HG03432 (cell line): ENCODE measurements around the gene PDHA1.
A peak's percentile ranks its signal among the peaks of the same experiment; 100 is the strongest.

Experiments
- ATAC-seq: cut with Tn5 transposase; IDR thresholded peaks from one replicate; pipeline ENCODE4 v1.9.1; 2021; ENCODE audit warnings: mild to moderate bottlenecking, moderate library complexity; ENCODE audit not compliant: unreplicated experiment

Gene PDHA1

DNA sequence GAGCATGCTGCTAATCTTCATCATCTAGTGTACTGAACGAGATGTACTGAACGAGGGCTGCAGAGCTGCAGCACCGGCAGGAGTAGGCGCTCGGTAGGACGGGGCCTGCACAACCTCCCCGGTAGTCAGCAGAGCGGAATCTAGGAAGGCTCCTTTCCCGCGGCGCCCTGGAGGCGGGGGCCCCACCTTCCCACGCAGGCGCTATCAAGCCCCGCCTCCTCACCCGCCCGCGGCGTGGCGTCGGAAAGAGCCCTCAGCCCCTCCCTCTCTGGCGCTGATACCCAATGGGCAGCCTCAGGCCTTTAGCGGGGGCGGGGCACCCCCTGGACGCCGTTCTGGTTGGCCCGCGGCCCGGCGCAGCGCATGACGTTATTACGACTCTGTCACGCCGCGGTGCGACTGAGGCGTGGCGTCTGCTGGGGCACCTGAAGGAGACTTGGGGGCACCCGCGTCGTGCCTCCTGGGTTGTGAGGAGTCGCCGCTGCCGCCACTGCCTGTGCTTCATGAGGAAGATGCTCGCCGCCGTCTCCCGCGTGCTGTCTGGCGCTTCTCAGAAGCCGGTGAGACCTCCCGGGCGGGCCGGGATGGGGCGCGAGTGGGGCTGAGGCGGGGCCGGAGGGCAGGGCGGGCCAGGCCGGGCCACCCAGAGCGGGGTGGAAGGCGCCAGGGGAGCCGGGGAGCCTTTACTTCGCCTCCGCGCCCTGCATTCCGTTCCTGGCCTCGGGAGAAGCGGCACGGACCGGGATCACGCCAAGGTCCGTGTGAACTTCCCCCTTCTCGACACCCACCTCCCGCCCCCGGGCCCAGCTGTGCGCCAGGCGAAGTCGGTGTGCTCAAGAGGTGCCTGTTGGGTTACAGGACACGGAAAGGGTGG is at the start of gene PDHA1:
TSS of gene PDHA1 (plus strand) at position 393 of the 874 bp plus-strand sequence. CDS start at position 504, 111 bp downstream.
- peak; percentile 99 for ATAC-seq

DNA sequence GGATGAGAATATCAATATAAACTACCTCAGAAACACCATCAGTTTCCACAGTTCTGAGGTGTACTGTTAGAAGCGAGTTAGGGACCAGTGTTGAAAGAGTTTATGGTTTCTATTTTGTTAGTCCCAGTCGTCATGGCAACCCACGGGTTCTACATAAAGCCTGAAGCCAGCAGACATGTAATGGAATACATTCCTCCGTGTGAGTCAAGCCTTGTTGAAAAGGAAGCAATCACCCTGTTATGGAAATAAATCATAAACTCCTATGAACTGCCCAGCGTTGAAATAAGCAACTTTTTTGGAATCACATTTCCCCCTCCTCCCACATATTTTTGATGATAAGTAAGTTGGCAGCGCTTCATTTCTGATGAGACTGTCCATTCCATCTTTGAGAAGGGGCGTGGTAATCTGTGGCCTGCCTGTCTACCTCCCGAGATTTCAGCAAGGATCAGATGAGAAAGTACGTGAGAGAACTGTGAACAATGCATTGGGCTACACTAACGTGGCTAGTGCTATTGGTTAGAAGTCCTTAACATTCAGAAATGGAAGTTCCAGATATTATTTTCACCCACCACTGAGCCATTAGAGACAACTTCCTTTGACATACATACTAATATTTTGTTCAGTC is 40.4 kb upstream of the PDHA1 start:
- ATAC-seq = no peak

DNA sequence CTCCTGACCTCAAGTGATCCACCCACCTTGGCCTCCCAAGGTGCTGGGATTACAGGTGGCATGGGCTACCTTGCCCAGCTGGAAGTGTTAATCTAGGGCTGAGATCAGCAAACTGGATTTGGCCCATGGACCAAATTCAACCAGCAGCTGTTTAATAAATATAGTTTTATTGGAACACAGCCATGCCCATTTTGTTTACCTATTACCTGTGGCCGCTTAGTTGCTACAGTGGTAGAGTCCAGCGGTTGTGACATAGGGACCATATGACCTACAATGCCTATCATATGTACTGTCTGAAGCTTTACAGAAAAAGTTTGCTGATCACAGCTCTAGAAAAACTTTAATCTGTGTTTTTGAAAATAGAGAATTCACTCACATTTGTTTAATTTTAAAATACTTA is 17.2 kb upstream of the PDHA1 start:
- ATAC-seq = no peak

DNA sequence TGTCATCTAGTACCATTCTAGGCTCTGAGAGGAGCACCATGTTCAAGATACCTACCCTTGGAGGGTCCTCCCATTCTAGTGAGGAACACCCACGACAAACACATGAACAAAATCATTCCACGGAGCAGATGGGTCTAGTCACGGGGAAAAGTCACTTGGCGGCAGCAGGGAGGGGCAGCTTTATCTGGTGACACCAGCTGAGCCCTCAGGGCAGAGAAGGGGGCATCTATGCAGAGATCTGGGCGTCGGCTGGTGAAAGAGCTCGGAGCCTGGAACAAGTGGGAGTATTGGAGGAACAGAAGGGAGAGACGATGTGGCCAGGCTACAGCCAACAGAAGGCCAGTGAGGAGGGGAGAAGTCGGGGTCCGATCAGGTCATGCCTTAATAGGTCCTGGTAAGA is 11.9 kb upstream of the PDHA1 start:
- no peak for ATAC-seq

DNA sequence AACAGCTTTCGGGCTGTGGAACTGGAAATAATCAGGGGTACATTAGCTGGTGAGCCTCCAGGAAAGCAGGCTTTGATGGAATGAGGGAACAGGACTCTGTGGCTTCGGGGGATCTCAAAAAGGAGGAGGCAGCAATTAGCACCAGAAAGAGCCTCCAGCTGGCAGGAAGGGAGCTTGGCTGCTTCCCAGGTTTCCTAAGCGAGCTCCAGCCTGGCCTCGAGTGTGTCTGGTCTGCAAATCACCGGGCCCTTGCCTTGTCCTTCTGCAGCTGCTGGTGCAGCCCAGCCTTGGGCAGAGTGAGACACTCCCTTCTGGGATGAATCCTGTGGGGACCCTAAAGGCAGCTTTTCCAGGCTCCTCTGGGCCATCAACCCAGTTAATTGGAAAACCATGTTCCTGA is 10.7 kb upstream of the PDHA1 start:
- ATAC-seq = no peak

DNA sequence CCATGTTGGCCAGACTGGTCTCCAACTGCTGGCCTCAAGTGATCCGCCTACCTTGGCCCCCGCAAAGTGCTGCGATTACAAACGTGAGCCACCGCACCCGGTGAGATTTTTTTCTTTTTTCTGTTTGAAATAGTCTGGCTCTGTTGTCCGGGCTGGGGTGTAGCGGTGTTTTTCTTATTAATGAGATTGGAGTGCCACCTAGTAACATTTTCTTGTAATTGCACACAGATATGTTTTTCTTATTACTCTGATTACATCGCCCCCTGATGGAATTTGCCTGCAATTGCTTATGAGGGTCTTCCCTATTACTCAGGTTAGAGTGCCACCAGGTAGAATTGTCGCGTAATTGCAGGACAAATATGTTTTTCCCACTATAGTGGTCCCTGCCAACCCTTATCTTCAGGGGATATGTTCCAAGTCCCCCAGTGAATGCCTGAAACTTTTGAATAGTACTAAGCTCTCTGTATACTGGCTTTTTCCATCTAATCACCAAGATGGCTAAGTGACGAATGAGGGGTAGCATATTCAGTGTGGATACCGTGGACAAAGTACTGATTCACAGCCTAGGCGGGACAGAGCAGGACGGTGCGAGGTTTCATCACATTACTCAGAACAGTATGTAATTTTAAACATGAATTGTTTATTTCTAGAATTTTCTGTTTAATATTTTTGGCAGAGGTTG is 8.6 kb upstream of the PDHA1 start:
- no peak for ATAC-seq

DNA sequence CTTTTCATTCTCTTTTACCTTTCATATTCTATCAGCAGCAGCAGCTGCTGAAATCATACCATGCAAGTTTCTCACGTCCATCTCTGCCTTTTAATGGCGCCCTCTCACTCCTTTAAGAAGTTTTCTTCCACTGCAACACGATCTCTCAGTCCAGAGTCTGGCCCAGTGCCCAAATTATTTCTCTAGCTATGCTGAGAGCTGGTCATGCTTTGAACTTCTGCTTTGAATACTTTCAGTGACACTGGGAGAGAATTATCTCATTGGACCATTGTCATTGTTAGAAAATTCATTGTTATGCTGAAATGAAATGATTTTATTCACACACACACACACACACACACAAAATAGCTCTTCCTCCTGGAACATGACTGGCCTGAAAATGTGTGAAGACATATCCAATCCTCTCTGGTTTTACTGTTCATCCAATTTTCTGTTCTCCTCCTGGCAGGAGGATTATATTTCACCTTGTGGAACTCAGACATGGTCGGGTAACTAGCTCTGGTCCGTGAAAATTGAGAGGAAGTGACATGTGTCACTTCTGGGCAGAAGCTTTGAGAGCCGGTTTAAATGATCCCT is 1.3 kb upstream of the PDHA1 start:
- ATAC-seq = no peak

DNA sequence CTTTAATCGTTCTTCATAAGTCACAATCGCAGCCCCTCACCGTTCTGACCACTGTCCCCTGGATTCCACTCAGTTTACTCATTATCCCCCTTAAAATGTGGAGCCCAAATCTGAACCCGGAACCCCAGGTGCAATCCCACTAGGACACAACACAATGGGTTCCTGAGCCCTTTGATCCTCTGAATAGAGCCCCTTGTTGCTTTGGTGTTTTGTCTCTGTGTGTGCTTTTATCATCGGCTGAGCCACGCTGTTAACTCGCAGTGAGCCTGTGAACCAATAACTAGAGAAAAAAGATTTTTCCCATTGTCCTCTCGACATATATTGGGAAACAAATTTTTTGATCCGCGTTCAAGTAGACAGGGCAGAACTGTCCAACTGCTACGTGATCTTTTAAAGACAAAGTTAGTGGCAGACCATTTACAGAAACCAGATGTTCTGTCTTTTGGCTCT is 617 bp upstream of the PDHA1 start:
- no peak for ATAC-seq

DNA sequence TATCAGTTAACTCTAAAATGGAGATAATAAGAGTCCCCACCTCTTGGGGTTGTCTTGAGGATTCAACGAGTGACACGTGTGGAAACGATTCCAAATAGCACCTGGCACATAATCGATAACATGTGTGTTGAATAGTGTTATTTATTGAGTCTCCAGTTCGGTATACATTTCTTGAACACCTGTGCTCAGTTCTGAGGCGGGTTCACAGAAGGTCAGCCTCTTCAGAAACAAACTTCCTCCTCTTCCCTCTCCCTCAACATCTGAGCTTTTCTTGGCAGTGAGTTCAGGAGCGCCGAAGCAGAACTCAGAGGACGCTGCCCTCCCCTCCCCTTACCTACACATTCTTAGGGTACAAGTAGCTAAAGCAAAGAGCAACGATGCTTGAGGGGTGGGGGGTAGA is 934 bp downstream of the PDHA1 start:
- no peak for ATAC-seq

DNA sequence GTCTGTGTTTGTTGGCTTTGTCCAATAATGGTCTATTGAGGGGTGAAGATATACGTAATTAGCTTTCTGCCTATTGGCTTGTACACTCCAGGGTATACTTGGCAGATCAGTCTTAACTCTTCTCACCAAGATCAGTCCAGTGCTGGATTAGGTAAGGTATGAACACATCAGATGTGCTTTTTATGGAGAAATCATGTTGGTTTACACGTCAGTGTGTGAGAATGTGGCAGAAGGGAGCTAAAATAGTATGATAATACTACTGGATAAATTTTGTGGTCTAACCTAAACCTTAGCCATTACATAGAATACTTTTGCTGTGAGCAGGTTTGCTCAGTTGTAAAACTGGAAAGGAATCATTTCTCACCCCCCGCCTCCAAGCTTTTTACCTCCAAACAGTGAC is 4.2 kb downstream of the PDHA1 start:
- ATAC-seq = no peak

DNA sequence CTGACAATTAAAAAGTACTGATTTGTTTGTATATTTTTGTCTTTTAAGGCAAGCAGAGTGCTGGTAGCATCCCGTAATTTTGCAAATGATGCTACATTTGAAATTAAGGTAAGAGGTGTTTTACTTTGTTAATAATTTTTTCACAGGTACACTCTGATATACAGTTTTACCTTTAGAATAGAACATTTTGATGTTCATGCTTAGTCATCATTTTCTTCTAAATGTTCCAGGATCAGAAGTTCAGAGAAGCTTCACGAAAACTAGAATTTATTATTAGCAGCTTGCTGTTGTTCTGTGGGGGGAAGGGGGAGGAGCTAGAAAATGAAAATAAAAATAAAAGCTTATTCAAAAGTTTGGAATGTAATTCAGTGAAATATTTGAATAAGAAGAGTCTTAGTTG is 5.5 kb downstream of the PDHA1 start:
- ATAC-seq = no peak

DNA sequence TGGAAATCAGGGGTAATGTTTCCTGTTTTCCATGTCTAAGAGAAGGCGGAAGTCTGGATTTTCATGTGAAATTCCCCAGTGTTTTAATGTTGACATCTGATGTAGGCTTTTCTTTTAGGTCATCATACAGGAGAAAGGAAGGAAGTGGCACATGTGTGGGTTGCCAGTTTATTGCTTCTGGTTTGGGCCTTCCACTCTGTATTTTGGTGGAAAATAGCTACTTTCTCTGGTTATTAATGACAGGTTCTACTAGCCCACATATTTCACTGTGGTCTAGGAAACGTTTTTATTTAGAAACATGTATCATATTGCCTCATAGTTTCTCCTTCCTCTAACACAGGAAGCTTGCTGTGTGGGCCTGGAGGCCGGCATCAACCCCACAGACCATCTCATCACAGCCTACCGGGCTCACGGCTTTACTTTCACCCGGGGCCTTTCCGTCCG is 7.2 kb downstream of the PDHA1 start:
- ATAC-seq = peak; percentile 94

DNA sequence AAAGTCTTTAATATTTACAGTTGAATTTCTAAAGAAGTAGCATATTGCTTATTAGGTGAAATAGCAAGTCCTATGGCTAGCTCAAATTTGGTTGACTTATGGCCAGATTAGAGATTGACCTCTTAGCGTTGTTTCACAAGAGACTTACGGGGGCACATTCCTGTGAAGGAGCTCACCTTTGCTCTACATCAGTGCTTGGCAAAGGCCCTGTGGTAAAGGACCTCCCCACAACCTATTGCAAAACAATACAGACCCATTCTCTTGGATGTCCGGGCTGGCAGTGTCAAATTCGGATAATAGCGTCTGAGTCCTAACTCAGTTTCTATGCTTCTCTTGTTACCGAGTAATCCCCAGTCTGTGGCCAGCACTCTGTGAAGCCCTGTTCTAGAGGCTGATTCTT is 10.9 kb downstream of the PDHA1 start:
- ATAC-seq = no peak

DNA sequence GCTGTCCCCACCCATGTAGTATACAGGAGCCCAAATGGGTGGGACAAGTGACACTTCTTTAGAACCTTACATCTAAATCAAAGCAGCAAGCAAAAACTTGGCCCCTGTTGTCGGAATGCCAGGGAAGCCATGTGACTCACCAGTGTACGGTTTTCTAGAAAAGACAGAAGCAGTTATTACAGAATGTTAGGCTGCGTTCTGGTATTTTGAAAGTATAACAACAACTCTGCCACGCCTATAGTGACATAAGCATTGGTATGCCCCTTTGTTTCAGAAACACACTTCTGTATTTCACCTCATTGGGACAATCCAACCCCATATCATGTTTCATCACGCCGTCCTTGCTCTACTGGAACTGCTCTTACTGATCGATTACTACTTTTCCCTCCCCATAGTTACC is 14.8 kb downstream of the PDHA1 start:
- ATAC-seq = no peak

DNA sequence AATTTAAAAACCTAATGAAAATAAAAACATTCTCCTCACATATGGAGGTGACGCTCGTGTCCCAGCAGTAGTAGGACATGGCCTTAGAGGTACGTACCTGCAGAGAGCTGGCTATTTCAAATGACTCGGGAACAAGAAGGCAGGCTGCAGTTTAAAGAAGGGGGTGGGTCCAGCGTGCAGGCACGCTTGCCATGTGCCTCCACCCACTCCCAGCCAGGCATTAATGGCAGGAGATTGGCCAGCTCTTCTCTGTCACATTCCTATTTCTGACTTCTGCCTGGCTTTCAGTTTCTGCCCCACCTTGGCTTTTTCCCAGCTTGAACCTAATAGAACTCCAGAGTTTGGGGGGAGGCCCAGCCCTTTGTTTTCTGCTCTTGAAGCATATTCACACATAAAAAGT is 17.2 kb downstream of the PDHA1 start:
- no peak for ATAC-seq

DNA sequence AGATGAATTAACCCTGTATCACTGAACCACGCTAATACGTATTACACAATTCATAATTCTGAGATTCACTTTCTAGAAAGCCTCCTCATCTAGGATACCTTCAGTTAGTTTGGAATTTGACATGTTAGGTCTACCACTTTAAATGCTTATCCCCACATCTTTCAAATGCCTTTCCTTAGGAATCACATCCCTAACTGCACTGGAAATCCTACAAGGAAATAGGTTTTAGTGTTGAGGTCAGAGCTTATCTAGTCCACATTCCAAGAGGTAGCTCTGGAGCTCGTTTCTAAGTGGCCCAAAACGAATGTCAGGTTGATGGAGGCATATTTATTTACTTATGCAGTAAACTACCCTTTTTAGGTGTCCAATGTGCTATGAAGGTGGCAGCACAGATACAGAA is 18.0 kb downstream of the PDHA1 start:
- ATAC-seq = no peak

DNA sequence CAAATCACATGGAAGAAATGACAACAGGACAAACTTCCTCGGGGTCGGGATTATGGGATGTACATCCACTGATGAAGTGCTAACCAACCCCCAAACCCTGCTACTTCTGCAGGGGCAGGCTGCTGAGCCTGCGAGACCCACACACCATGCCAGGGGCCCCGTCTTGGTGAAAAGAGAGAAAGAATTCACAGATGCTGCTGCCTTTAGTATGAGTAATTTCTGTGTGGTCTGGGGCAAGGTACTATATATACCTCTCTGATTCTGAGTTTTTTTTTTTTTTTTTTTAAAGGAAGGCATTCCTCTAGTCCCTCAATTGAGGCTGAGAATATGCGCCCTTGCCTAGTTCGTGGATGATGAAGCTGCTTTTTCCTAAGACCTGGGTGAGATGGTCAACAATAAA is 24.8 kb downstream of the PDHA1 start:
- no peak for ATAC-seq

DNA sequence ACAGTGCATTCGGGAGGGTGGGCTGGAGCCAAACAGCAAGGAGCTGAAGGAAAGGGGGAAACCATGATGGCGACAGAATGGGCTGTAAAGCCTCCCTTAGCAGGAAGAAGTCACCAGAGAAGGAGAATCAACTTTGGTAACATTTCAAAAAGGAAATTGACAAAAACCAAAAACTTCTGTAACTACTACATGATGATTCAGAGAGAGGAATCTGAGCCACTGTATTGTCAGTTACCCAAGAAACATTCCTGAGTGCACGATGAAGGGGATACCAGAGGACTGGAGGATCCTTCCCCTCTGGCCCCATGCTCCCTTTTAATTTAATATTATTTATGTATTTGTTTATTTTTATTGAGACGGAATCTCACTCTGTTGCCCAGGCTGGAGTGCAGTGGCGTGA is 26.3 kb downstream of the PDHA1 start:
- no peak for ATAC-seq

DNA sequence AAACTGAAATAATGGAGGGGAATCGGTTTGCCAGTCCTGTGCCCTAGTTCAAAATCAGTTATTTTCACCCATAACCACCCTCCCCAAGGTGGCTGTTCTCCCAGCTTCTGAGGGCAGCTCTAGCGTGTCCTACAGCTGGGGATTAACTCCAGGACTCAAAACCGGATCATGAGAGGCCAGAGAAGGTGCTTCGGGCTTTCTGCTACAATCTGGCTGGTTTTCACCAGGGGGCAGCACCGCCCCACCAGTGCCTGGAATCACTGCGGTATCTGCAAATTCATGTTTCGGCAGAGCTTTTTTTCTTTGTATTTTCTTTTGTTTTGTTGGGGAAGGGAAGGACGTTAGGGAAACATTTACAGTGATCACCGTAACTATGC is 28.4 kb downstream of the PDHA1 start:
- peak; percentile 79 for ATAC-seq

DNA sequence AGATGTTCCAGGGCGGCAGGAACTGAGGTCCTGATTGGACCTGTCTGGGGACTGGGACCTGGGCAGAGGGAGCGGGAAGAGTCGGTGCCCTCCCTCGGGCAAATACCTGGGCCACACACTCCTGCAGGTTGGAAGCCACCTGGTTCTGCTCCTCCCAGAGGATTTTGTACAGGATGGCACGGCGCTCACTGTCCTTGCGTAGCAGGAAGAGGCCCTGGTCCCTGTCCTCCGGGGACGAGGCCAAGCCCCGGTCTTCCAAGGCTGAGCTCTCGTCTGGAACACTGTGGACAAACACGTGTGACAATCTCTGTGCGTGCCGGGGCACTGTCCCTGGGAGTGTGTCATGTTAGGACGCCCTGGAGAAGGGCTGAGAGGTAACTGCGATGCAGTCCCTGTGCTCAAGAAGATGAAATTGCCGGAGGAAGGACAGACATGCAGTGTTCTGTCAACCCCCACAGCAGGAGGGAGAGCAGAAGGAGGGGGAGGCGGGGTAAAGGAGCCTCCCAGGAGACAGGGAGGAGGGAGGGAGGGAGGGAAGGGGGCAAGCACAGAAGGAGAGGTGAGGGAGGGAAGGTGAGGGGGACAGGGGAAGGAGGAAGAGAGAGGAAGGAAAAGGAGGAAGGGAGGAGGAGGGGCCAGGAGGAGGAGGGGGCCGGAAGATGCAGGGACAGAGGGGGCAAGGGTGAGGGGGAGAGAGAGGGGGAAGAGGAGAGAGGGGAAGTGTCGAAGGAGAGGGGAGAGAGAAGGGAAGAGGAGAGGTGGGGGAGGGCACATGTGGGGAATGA is 29.0 kb downstream of the PDHA1 start:
- ATAC-seq = peak; percentile 45
